HepG2 (cell line): ENCODE data around the gene FETUB. TPM values are rescaled to one million over a fixed set of nuclear protein-coding genes. Genes with fewer than 3 reads are reported as not detected.
A peak's percentile ranks its signal among the peaks of the same experiment; 100 is the strongest.

Source experiments
- ATAC-seq: fragments of 200-7000 bp; cut with Tn5 transposase; 3 replicates; pipeline ENCODE4 v1.9.1; 2020; ENCODE audit warnings: mild to moderate bottlenecking, moderate library complexity
- BruUV-seq: library from RNA; stranded (reverse); fragments of 400-500 nt; replicated peaks from 2 replicates; lab custom pipeline; 2021; lab: Mats Ljungman, UMichigan
- CTCF ChIA-PET: fragments of 300-600 bp; formaldehyde crosslinking; extraction: SDS; loops from one replicate; lab custom pipeline; 2021; ENCODE audit warnings: low total read pairs, inconsistent platforms, low intra/inter-chr PET ratio; lab: Yijun Ruan, JAX
- POLR2A ChIA-PET: fragments of 350-600 bp; sonication (Branson Sonifier 250); formaldehyde crosslinking; loops from one replicate; lab custom pipeline; 2020; ENCODE audit warnings: antibody characterized with exemption, inconsistent platforms; lab: Yijun Ruan, JAX
- DNase-seq: peaks from one replicate; pipeline ENCODE4 v3.0.0-alpha.2; 2015; ENCODE audit warnings: low spot score
- FAIRE-seq: peaks from 3 replicates; lab custom pipeline; 2011; peaks lifted over from hg19 to GRCh38; lab: Jason Lieb, UNC
- H2AFZ ChIP-seq: one replicate; pipeline ENCODE4 v1.6.1; 2011; ENCODE audit warnings: low read length, inconsistent platforms
- H3K27ac ChIP-seq: fragments of 300-600 bp; 3 replicates; pipeline ENCODE4 v1.8.0; 2011; ENCODE audit warnings: mixed run types, mild to moderate bottlenecking, mixed read lengths, low read length, inconsistent platforms; ENCODE audit not compliant: insufficient read depth; ENCODE audit errors: extremely low read length
- H3K27me3 ChIP-seq, 2 experiments: fragments of 200-600 bp in 1 of 2; 2 replicates in 1 of 2; 3 replicates in 1 of 2; pipeline versions ENCODE4 v1.6.0 to v1.8.0; 2011; ENCODE audit warnings: low read length in 2 of 2, mild to moderate bottlenecking in 2 of 2, moderate library complexity in 2 of 2, inconsistent platforms in 1 of 2; ENCODE audit not compliant: insufficient read depth in 2 of 2, control insufficient read depth in 1 of 2
- H3K36me3 ChIP-seq, 2 experiments: fragments of 200-600 bp in 1 of 2; replicated peaks in 1 of 2; 2 replicates in 1 of 2; 3 replicates in 1 of 2; pipeline versions ENCODE4 v1.5.1 to v1.8.0; 2011; ENCODE audit warnings: low read length in 2 of 2, inconsistent platforms in 1 of 2; ENCODE audit not compliant: insufficient read depth in 2 of 2, control insufficient read depth in 1 of 2
- H3K4me1 ChIP-seq: 2 replicates; pipeline ENCODE4 v1.5.1; 2012; ENCODE audit warnings: low read length, inconsistent platforms; ENCODE audit not compliant: insufficient read depth
- H3K4me2 ChIP-seq: 2 replicates; pipeline ENCODE4 v1.6.0; 2011; ENCODE audit warnings: low read depth, low read length, inconsistent platforms
- H3K4me3 ChIP-seq, 3 experiments: fragments of 200-600 bp in 1 of 3; sonication (generic), shearing (Covaris generic) in 1 of 3; replicated peaks in 1 of 3; 2 replicates each; pipeline ENCODE4 v1.5.1; 2011 to 2016; ENCODE audit warnings: low read length in 3 of 3, inconsistent platforms in 2 of 3, low read depth in 2 of 3, mild to moderate bottlenecking in 2 of 3, control low read depth in 1 of 3, mixed read lengths in 1 of 3; ENCODE audit not compliant: insufficient read depth in 1 of 3
- H3K79me2 ChIP-seq: one replicate; pipeline ENCODE4 v1.6.1; 2011; ENCODE audit warnings: low read length, inconsistent platforms; ENCODE audit not compliant: insufficient read depth
- H3K9ac ChIP-seq: 2 replicates; pipeline ENCODE4 v1.6.0; 2011; ENCODE audit warnings: mild to moderate bottlenecking, low read depth, low read length, inconsistent platforms; ENCODE audit not compliant: insufficient read depth
- H3K9me3 ChIP-seq: 2 replicates; pipeline ENCODE4 v1.5.1; 2012; ENCODE audit warnings: mild to moderate bottlenecking, low read length
- H4K20me1 ChIP-seq: 2 replicates; pipeline ENCODE4 v1.6.0; 2011; ENCODE audit warnings: inconsistent platforms, mild to moderate bottlenecking, low read length, moderate library complexity; ENCODE audit not compliant: insufficient read depth
- AGO2 ChIP-seq: fragments of 200-400 bp; formaldehyde crosslinking; optimal IDR thresholded peaks from 2 replicates; pipeline ENCODE3; 2017; ENCODE audit warnings: mild to moderate bottlenecking, low read depth, low read length, moderate library complexity
- CEBPB ChIP-seq: IDR thresholded peaks from 2 replicates; pipeline ENCODE4 v1.6.1; 2011; ENCODE audit warnings: low read depth, low read length, improper control_type of control experiment, borderline replicate concordance
- CEBPG ChIP-seq: IDR thresholded peaks from 2 replicates; pipeline ENCODE4 v1.6.1; 2016
- EED ChIP-seq: sonication (generic); formaldehyde crosslinking; IDR thresholded peaks from 2 replicates; pipeline ENCODE4 v1.5.0; 2020; ENCODE audit warnings: mild to moderate bottlenecking, missing genetic modification reagents
- HDAC6 ChIP-seq: fragments of 200-600 bp; sonication (generic); IDR thresholded peaks from 2 replicates; pipeline ENCODE4 v1.7.0; 2017; ENCODE audit warnings: mild to moderate bottlenecking, antibody characterized with exemption, low read length, low read depth
- MBD4 ChIP-seq: IDR thresholded peaks from 2 replicates; pipeline ENCODE4 v1.6.1; 2012; ENCODE audit warnings: low read length, inconsistent platforms, borderline replicate concordance
- ZC3H13 ChIP-seq: sonication (generic); formaldehyde crosslinking; IDR thresholded peaks from 2 replicates; pipeline ENCODE4 v1.8.1; 2023; ENCODE audit warnings: mild to moderate bottlenecking, missing genetic modification reagents, moderate library complexity
- ZFP36 ChIP-seq: fragments of 150-350 bp; IDR thresholded peaks from 2 replicates; pipeline ENCODE4 v1.6.1; 2018; ENCODE audit warnings: borderline replicate concordance, low read length, low read depth; ENCODE audit not compliant: partially characterized antibody
- ZNF383 ChIP-seq: sonication (generic); formaldehyde crosslinking; IDR thresholded peaks from 2 replicates; pipeline ENCODE4 v1.4.0; 2020; ENCODE audit warnings: missing genetic modification reagents, mild to moderate bottlenecking, borderline replicate concordance
- ZNF530 ChIP-seq: sonication (generic); formaldehyde crosslinking; IDR thresholded peaks from 2 replicates; pipeline ENCODE4 v1.5.0; 2020; ENCODE audit warnings: low read depth, mild to moderate bottlenecking, missing genetic modification reagents
- ZNF660 ChIP-seq: sonication (generic); formaldehyde crosslinking; IDR thresholded peaks from 2 replicates; pipeline ENCODE4 v1.5.1; 2020; ENCODE audit warnings: mild to moderate bottlenecking, low read depth, missing genetic modification reagents, borderline replicate concordance
- WGBS: methylation state at CpG from one replicate; pipeline ENCODE4 v1.1.6; 2017; ENCODE audit warnings: low lambda C conversion rate; 5-methylcytosine and 5-hydroxymethylcytosine counted together
- in situ Hi-C: cut with HindIII; loops from 2 replicates; pipeline ENCODE4 v1.10.0; 2017; ENCODE audit warnings: low pct_unique_long_range_greater_than_20kb; ENCODE audit not compliant: extremely low pct_ligation_motif_present
- intact Hi-C: fragments of 100-400 bp; cut with micrococcal nuclease; formaldehyde crosslinking; loops from one replicate; pipeline ENCODE4 v1.10.0; 2022; ENCODE audit not compliant: unreplicated experiment
- polyA plus RNA-seq, 8 experiments: library from polyadenylated mRNA; depleted of rRNA in 3 of 8; stranded (reverse) in 7 of 8; unstranded in 1 of 8; fragments of >200 nt; fragmentation: Illumina TruSeq in 4 of 8; extraction: Trizol in 4 of 8; gene quantifications; 2 replicates each; pipeline versions ENCODE4 v1.2.1 to v1.2.3, GENCODE V29; 2011 to 2016; ENCODE audit warnings: low read depth in 4 of 8, missing spikeins in 1 of 8, mixed read lengths in 1 of 8; ENCODE audit not compliant: insufficient read depth in 1 of 8
- total RNA-seq, 5 experiments: library from RNA; depleted of rRNA; stranded (reverse); fragments of >200 nt; fragmentation: Illumina TruSeq; extraction: Trizol; gene quantifications; 2 replicates each; pipeline ENCODE4 v1.2.3, GENCODE V29; 2016; ENCODE audit warnings: low read depth in 1 of 5

Gene FETUB
- total and polyA plus RNA-seq, 2 of the 13 experiments (the other 11 are each of a cell fraction or from before 2014, with no cell fraction given): 2.1 to 4.4 TPM

DNA sequence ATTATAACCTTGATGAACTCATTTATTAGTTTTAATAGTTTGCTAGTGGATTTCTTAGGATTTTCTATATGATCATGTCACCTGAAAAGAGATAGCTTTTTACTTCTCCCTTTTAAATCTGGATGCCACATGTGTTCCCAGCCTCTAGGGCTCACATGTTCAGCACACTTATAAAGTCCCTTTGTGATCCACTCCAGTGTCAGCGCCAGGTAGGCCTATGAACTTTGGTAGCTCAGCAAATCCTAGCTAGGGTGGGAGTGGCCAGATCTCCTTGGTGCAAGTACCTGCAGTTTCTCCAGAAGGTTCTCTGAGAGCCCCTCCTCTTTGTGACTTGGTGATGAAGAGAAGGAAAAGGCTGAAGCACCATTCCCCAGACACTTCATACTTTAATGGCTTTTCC is 8.7 kb downstream of the FETUB start (continued):
- TF ChIP-seq EED (CRISPR knock-in tag): no peak
- TF ChIP-seq ZC3H13: no peak
- no peak for TF ChIP-seq ZFP36
- no peak for TF ChIP-seq ZNF530 (CRISPR knock-in tag)

DNA sequence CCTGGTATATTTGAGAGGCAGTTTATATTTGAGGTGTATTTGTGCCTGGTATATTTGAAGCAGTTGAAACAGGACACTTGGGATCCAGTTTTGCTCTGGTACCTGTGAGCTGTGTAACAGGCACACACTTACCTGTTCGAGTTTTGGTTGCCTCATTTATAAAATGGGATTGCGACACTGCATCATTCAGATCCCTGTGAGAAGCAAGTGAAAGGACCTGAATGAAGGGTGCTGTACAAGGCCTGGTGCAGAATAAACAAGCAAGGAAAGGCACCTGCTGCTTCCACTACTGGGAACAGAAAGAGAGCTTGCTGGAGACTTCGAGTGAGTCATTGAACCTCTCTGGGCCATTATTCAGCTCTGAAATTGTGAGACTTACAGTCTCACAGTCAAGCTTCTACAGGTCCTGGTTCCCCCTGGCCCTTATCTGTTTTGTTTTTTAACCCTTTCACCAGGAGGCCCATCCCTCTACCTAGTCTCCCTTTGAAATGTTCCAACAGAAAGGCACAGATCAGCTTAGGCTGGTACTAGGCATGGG is 11.5 kb downstream of the FETUB start:
- FAIRE-seq (no peak), ATAC-seq (no peak), DNase-seq (no peak)
- H3K4me1 ChIP-seq: peaks cover 15% of the 10 kb centered on the region
- no peaks in the 10 kb centered on the region for H3K27me3 ChIP-seq
- TF ChIP-seq ZNF660 (CRISPR knock-in tag) (no peak), MBD4 (no peak), AGO2 (no peak), HDAC6 (no peak), CEBPG (CRISPR knock-in tag) (0 out of 2 replicates have a peak, but pooled peaks have one; percentile 12), ZNF383 (CRISPR knock-in tag) (no peak), CEBPB (peak; percentile 82)
- H3K79me2 ChIP-seq: no peaks in the 10 kb centered on the region
- no peaks in the 10 kb centered on the region for H3K9me3 ChIP-seq
- in situ Hi-C loops: no loop called here
- H3K4me3 ChIP-seq: no peak overlapping the region
- H4K20me1 ChIP-seq: no peaks in the 10 kb centered on the region
- WGBS: 47% methylated on average over 3 of the region's 3 CpGs
- intact Hi-C loops: no loop called here
- no peak overlapping the region for H3K27ac ChIP-seq
- no peak overlapping the region for H3K4me2 ChIP-seq
- no peak overlapping the region for H2AFZ ChIP-seq
- ChIA-PET POLR2A (no interaction called here), CTCF (no interaction called here)
- no TSS peak for BruUV-seq
- H3K36me3 ChIP-seq: no peaks in the 10 kb centered on the region
- no peak overlapping the region for H3K9ac ChIP-seq
